Psoas muscle (tissue), 8 donors: ENCODE measurements around the gene CDH4. TPM values are rescaled to one million over a fixed set of nuclear protein-coding genes. Genes with fewer than 3 reads are reported as not detected.

ENCODE experiments used
- ATAC-seq, 4 donors: fragments of 200-7000 bp; cut with Tn5 transposase; one replicate each; pipeline ENCODE4 v1.9.1; 2020; ENCODE audit warnings: moderate library complexity in 3 of 4, mild to moderate bottlenecking in 2 of 4
- DNase-seq, 2 donors: peaks; one replicate each; pipeline ENCODE4 v3.0.0-alpha.2; 2020
- H3K27ac ChIP-seq: fragments of 200-600 bp; one replicate; pipeline ENCODE4 v1.8.0; 2022
- H3K27me3 ChIP-seq, 3 donors: fragments of 200-600 bp in 1 of 3; one replicate each; pipeline versions ENCODE4 v1.6.1 to v1.8.0; 2013 to 2022; ENCODE audit warnings: low read length in 2 of 3, mild to moderate bottlenecking in 2 of 3, moderate library complexity in 1 of 3; ENCODE audit not compliant: insufficient read depth in 3 of 3
- H3K36me3 ChIP-seq, 2 donors: fragments of 200-600 bp in 1 of 2; one replicate each; pipeline versions ENCODE4 v1.6.1 to v1.8.0; 2013 to 2022; ENCODE audit warnings: low read depth in 1 of 2, mild to moderate bottlenecking in 1 of 2, moderate library complexity in 1 of 2; ENCODE audit not compliant: insufficient read depth in 1 of 2
- H3K4me1 ChIP-seq: fragments of 200-600 bp; one replicate; pipeline ENCODE4 v1.8.0; 2022
- H3K4me3 ChIP-seq: fragments of 200-600 bp; one replicate; pipeline ENCODE4 v1.8.0; 2022; ENCODE audit warnings: mild to moderate bottlenecking
- H3K9me3 ChIP-seq: fragments of 200-600 bp; one replicate; pipeline ENCODE4 v1.8.0; 2022
- CTCF ChIP-seq: fragments of 200-600 bp; IDR thresholded peaks from one replicate; pipeline ENCODE4 v1.8.0; 2022; ENCODE audit warnings: antibody characterized with exemption
- WGBS, 3 donors: extraction: QIAGEN DNeasy Blood & Tissue Kit; methylation state at CpG; one replicate each; pipeline versions ENCODE4 v1.1.6 to v1.1.7; 2013; 5-methylcytosine and 5-hydroxymethylcytosine counted together
- intact Hi-C, 2 donors: fragments of 100-400 bp; cut with DNase I; formaldehyde crosslinking; loops; one replicate each; pipeline versions ENCODE4 v1.11.0 to v1.14.2; 2022
- polyA plus RNA-seq, 3 donors: library from polyadenylated mRNA; stranded (reverse); fragments of 200-250 nt; gene quantifications; one replicate each; pipeline ENCODE4 v1.2.3, GENCODE V29; 2013
- total RNA-seq, 4 donors: library from RNA; stranded (reverse); fragmentation: NEBNext Ultra II Directional in 2 of 4; extraction: Animal tissue kit (Norgen Biotek cat#: 25700) in 2 of 4; gene quantifications; one replicate each; pipeline versions ENCODE4 v1.2.1 to v1.2.4, GENCODE V29; 2021 to 2023
- donor health status: healthy with polysubstance abuse.
- donor health status: DM: no; HTN: no; CAD: no; lungs with moderate emphysema.
- donor health status: Bipolar disorder and iron deficiency.
- donor health status: healthy.
- donor health status: DM: yes; HTN: yes; CAD: no.
- donor health status: DM: no; HTN: no; CAD: no.
- donor health status: DM: no; HTN: no; CAD: no.
- donor health status: DM: yes; HTN: yes; CAD: no.

Gene CDH4
- total and polyA plus RNA-seq, 7 donors = 0.26 to 1.0 (median 0.34) TPM

- Histone ChIP-seq H3K27ac (no peak overlapping the region), H3K9me3 (peaks cover 7% of the 10 kb centered on the region), H3K4me1 (no peaks in the 10 kb centered on the region), H3K36me3 (peaks cover 2 to 74% of the 10 kb centered on the region in 2 donors), H3K27me3 (no peaks in the 10 kb centered on the region), H3K4me3 (no peak overlapping the region)
- no peak for ATAC-seq
- WGBS, 3 donors = 86 to 88% (median 87%) methylated on average over 14 of the region's 14 CpGs
- intact Hi-C loops = no loop called here
- no peak for DNase-seq
- TF ChIP-seq CTCF = no peak
Measured at GRCh38 chr20:61989741-61990140, 737.7 kb downstream of the CDH4 start.
